Suprapubic skin (tissue), 4 donors: ENCODE results near the gene RPL31.
"Not testable (repeated sequence)": the region's sequence is repeated elsewhere in the genome, so short reads cannot be mapped to it uniquely, and the experiment has no call there.

Experiments used
- CTCF ChIP-seq, 2 donors: fragments of 200-600 bp in 1 of 2; fragments of 450-650 bp in 1 of 2; sonication (generic) in 1 of 2; IDR thresholded peaks; one replicate each; pipeline ENCODE4 v1.5.1; 2016 to 2019; ENCODE audit warnings: antibody characterized with exemption in 2 of 2, mild to moderate bottlenecking in 1 of 2, moderate library complexity in 1 of 2
- EP300 ChIP-seq: sonication (generic); formaldehyde crosslinking; IDR thresholded peaks from one replicate; pipeline ENCODE4 v1.6.1; 2017; ENCODE audit warnings: antibody characterized with exemption
- POLR2A ChIP-seq, 2 donors: fragments of 450-650 bp; IDR thresholded peaks; one replicate each; pipeline ENCODE4 v1.6.1; 2017; ENCODE audit warnings: antibody characterized with exemption in 2 of 2, mild to moderate bottlenecking in 2 of 2, moderate library complexity in 2 of 2
- POLR2AphosphoS5 ChIP-seq, 3 donors: sonication (generic); formaldehyde crosslinking; IDR thresholded peaks; one replicate each; pipeline ENCODE4 v1.6.1; 2017; ENCODE audit warnings: antibody characterized with exemption in 3 of 3

- not testable (repeated sequence) for TF ChIP-seq CTCF (IDR thresholded peaks at IDR 0.05); POLR2A (IDR thresholded peaks at IDR 0.05); EP300; POLR2AphosphoS5 (IDR thresholded peaks at IDR 0.05)
Observed at GRCh38 chr2:101050886-101051285, 48.8 kb downstream of the RPL31 start.
